ENCODE measurements around the gene ERVV-1.
"Not testable (repeated sequence)": the region's sequence is repeated elsewhere in the genome, so short reads cannot be mapped to it uniquely, and the experiment has no call there.

Gene ERVV-1

DNA sequence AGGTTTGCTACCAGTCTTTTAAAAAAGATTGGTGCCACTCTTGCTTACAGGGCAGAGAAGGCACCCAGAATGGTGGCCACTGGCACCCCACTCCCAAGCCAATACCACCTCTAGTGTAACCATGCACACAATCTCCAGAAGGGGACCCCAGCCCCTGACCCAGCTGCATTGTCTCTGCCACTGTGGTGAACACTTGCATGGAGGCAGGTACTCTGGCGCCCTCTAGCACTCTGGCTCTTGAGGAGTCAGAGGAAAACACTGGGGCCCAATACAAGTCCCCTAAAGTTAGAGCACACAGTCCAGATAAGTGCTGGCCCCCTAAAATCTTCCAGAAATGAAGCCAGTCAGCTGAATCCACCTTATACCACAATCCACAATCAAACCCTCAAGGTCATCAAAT, 6.0 kb downstream of the ERVV-1 start:
- no peak for DNase-seq (ENCODE audit: low read depth in 2 of 3, low spot score in 1 of 3)

GRCh38 chr19:53028306-53028705, 14.6 kb downstream of the ERVV-1 start:
- not testable (repeated sequence) for DNase-seq (ENCODE audit: low read depth in 2 of 3, low spot score in 1 of 3)

GRCh38 chr19:53034054-53034453, 20.3 kb downstream of the ERVV-1 start:
- DNase-seq (ENCODE audit: low read depth in 2 of 3, low spot score in 1 of 3): no peak

GRCh38 chr19:53034948-53035675, 21.4 kb downstream of the ERVV-1 start:
- DNase-seq (ENCODE audit: low read depth in 2 of 3, low spot score in 1 of 3): no peak

DNA sequence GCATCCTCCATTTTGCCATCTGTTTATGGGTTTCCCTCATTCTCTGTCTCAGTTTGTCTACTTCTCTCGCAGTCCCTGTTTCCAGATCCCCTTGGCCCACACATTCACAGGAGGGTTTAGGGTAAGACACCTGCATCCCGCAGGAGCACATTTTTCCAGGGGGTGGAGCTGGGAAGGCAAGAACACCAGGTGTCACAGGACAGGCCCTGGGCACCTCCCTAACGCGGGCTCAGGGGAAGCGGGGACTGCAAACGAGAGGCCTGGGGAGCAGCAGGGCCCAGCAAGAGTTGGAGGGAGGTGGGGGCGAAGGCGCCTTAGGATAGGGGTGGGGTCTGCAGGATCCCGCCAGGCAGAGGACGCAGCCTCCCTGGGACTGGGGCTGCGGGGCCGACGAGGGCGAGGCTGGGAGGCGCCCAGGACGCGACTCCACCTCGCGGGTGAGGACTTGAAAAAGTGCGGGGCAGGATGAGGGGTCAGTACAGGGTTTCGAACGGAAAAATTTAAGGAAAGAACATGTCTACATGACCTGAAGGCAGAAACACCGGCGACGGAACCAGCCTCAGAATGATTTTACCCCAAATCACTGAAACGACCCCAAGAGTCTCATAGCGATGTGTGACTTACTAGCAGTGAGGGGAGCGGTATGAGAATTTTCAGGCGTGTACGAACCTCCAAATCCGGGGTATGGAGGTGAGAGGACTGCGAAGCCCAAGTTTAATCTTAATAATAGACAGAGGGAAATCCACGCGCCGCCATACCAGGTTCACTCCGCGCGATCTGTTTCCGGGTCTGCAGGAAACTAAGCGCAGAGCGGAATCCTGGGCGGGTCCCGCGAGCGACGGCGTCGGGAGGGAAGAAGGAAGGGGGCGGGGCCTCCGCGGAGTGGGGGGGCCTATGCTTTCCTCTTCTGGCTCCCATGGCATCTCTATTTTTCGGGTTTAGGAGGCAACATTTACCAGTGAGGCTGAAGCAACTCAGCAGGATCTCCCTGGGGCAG, 23.7 kb downstream of the ERVV-1 start:
- no peak for DNase-seq (ENCODE audit: low read depth in 2 of 3, low spot score in 1 of 3)

DNA sequence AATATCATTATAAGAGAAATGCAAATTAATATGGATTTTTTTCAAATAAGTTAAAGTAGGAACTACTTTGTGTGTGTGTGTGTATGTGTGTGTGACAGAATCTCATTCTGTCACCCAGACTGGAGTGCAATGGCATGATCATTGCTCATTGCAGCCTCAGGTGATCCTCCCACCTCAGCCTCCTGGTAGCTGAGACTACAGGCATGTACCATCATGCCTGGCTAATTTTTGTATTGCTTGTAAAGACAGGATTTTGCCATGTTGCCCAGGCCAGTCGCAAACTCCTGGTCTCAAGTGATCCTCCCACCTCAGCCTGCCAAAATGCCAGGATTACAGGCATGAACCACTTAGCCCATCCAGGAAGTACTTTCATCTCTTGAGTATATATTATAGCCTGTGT, 27.6 kb downstream of the ERVV-1 start:
- DNase-seq (ENCODE audit: low read depth in 2 of 3, low spot score in 1 of 3): no peak

GRCh38 chr19:53045536-53045935, 31.8 kb downstream of the ERVV-1 start:
- DNase-seq (ENCODE audit: low read depth in 2 of 3, low spot score in 1 of 3): no peak

DNA sequence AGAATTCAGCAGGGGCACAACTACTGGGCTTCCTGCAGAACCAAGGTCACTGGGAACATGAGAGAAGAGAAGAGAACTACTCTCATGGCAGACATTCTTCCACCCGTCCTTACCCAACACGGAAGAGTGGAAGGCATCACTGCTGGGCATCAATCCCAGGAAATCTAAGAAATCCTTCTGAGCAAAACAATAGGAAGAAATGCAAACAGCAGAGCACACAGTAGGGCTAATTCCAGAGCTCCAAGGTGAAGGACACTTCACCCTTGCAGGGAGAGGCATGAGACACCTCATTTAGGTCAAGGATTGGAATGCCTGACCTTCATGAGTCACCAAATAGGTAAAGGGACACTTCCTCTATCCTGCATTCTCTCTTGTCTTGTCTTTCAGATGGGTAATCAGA, 33.7 kb downstream of the ERVV-1 start:
- DNase-seq (ENCODE audit: low read depth in 2 of 3, low spot score in 1 of 3): no peak

GRCh38 chr19:53055117-53055516, 41.4 kb downstream of the ERVV-1 start:
- DNase-seq (ENCODE audit: low read depth in 2 of 3, low spot score in 1 of 3): no peak

DNA sequence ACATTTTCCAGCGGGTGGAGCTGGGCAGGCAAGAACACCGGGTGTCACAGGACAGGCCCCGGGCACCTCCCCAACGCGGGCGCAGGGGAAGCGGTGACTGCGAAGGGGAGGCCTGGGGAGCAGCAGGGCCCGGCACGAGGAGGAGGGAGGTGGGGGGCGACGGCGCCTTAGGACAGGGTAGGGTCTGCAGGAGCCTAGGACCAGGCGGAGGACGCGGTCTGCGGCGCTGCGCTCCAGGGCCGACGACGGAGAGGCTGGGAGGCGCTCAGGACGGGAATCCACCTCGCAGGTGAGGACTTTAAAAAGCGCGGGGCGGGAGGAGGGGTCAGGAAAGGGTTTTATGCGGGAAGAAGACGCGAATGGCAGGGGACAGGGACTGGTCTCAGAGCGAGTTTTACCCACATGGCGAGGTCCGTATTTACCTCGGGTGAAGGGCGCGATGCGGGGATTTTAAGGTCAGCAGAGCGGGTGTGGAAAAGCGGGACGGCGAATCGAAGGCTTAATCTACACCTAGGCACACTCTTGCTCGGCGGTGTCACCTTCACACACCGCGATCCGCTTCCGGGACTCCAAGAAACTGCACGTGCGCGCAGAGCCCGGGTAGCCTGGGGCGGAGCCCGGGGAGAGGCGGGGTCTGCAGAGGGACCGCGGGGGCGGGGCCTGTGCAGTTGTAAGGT, 44.3 kb downstream of the ERVV-1 start:
- DNase-seq (ENCODE audit: low read depth in 2 of 3, low spot score in 1 of 3): no peak

All from stimulated activated CD4-positive, alpha-beta T cell treated with anti-CD3 and anti-CD28 coated beads, Interleukin-12 subunit alpha, Interleukin-12 subunit beta, amount 100 ng/mL, for 48 hours (primary cell).